Endodermal cell (in vitro differentiated cells): ENCODE results near the gene CRYGD. TPM values are rescaled to one million over a fixed set of nuclear protein-coding genes. Genes with fewer than 3 reads are reported as not detected.

Source experiments
- DNase-seq: peaks from one replicate; pipeline ENCODE4 v3.0.0-alpha.2; 2017
- H3K27ac ChIP-seq: 2 replicates; pipeline ENCODE4 v1.5.1; 2013; ENCODE audit warnings: mild to moderate bottlenecking, low read depth, low read length, moderate library complexity
- H3K27me3 ChIP-seq: 2 replicates; pipeline ENCODE4 v1.6.1; 2013; ENCODE audit warnings: mild to moderate bottlenecking, low read length, moderate library complexity; ENCODE audit not compliant: insufficient read depth, control insufficient read depth, poor library complexity, severe bottlenecking
- H3K36me3 ChIP-seq: 2 replicates; pipeline ENCODE4 v1.7.0; 2013; ENCODE audit warnings: mild to moderate bottlenecking, low read length, moderate library complexity; ENCODE audit not compliant: control insufficient read depth, insufficient read depth
- H3K4me1 ChIP-seq: one replicate; pipeline ENCODE4 v1.7.0; 2013; ENCODE audit warnings: low read length; ENCODE audit not compliant: control insufficient read depth, insufficient read depth
- H3K4me3 ChIP-seq: 2 replicates; pipeline ENCODE4 v1.5.1; 2013; ENCODE audit warnings: mild to moderate bottlenecking, low read length, moderate library complexity
- H3K9ac ChIP-seq: 2 replicates; pipeline ENCODE4 v1.6.1; 2013; ENCODE audit warnings: mild to moderate bottlenecking, low read length, moderate library complexity; ENCODE audit not compliant: poor library complexity, severe bottlenecking; ENCODE audit errors: extremely low read depth
- H3K9me3 ChIP-seq: 2 replicates; pipeline ENCODE4 v1.6.1; 2013; ENCODE audit warnings: mild to moderate bottlenecking, low read length, moderate library complexity; ENCODE audit not compliant: control insufficient read depth
- H3K27ac Mint-ChIP-seq: 2 replicates; pipeline ENCODE4 v1.8.0; 2020; ENCODE audit warnings: mixed read lengths
- H3K27me3 Mint-ChIP-seq: 2 replicates; pipeline ENCODE4 v1.8.0; 2021; ENCODE audit warnings: mild to moderate bottlenecking, mixed read lengths; ENCODE audit not compliant: insufficient read depth
- H3K36me3 Mint-ChIP-seq: 2 replicates; pipeline ENCODE4 v1.8.0; 2020; ENCODE audit warnings: low read depth, mixed read lengths
- H3K4me1 Mint-ChIP-seq: 2 replicates; pipeline ENCODE4 v1.8.0; 2020; ENCODE audit warnings: mixed read lengths
- H3K4me3 Mint-ChIP-seq: 2 replicates; pipeline ENCODE4 v1.8.0; 2020; ENCODE audit warnings: mild to moderate bottlenecking, moderate library complexity, mixed read lengths
- H3K9me3 Mint-ChIP-seq: 2 replicates; pipeline ENCODE4 v1.8.0; 2020; ENCODE audit warnings: mild to moderate bottlenecking, mixed read lengths
- WGBS, 2 experiments: methylation state at CpG; one replicate each; pipeline versions ENCODE4 v1.1.5 to v1.1.7; 2013; ENCODE audit warnings: missing lambda C conversion rate in 2 of 2, mixed read lengths in 1 of 2; ENCODE audit not compliant: insufficient coverage in 1 of 2, insufficient read length in 1 of 2; 5-methylcytosine and 5-hydroxymethylcytosine counted together
- total RNA-seq, 2 donors: library from RNA; stranded (reverse); fragmentation: NEBNext Ultra II Directional in 1 of 2; extraction: Animal tissue kit (Norgen Biotek cat#: 25700) in 1 of 2; gene quantifications; 2 replicates in 1 of 2; 3 replicates in 1 of 2; pipeline ENCODE4 v1.2.1, GENCODE V29; 2021
- TF ChIP-seq, protein P1 (sequence below): fragments of 200-600 bp; sonication (generic); conservative IDR thresholded peaks from 2 replicates; pipeline ENCODE4 v1.5.0; 2021; ENCODE audit warnings: antibody characterized with exemption, mild to moderate bottlenecking

CRYGD gene
- total RNA-seq, 2 donors from 2014 or later: 2.2 TPM; not detected in 1

- 92 to 96% methylated on average over 2 to 4 of the region's 4 CpGs for WGBS, 2 experiments
- Histone ChIP-seq H3K36me3 (no peaks in the 10 kb centered on the region), H3K27ac (no peak overlapping the region), H3K4me3 (no peak overlapping the region), H3K9ac (no peak overlapping the region), H3K4me1 (no peaks in the 10 kb centered on the region), H3K27me3 (no peaks in the 10 kb centered on the region), H3K9me3 (no peaks in the 10 kb centered on the region)
- TF ChIP-seq, protein P1, sequence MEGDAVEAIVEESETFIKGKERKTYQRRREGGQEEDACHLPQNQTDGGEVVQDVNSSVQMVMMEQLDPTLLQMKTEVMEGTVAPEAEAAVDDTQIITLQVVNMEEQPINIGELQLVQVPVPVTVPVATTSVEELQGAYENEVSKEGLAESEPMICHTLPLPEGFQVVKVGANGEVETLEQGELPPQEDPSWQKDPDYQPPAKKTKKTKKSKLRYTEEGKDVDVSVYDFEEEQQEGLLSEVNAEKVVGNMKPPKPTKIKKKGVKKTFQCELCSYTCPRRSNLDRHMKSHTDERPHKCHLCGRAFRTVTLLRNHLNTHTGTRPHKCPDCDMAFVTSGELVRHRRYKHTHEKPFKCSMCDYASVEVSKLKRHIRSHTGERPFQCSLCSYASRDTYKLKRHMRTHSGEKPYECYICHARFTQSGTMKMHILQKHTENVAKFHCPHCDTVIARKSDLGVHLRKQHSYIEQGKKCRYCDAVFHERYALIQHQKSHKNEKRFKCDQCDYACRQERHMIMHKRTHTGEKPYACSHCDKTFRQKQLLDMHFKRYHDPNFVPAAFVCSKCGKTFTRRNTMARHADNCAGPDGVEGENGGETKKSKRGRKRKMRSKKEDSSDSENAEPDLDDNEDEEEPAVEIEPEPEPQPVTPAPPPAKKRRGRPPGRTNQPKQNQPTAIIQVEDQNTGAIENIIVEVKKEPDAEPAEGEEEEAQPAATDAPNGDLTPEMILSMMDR: no peak
- Mint-ChIP-seq H3K4me1 (peaks cover 13% of the 10 kb centered on the region), H3K27me3 (no peaks in the 10 kb centered on the region), H3K9me3 (no peaks in the 10 kb centered on the region), H3K4me3 (no peak overlapping the region), H3K27ac (no peak overlapping the region), H3K36me3 (no peaks in the 10 kb centered on the region)
- DNase-seq: no peak
These were observed 2.8 kb upstream of the CRYGD start for GRCh38 chr2:208127090-208127489.

DNA sequence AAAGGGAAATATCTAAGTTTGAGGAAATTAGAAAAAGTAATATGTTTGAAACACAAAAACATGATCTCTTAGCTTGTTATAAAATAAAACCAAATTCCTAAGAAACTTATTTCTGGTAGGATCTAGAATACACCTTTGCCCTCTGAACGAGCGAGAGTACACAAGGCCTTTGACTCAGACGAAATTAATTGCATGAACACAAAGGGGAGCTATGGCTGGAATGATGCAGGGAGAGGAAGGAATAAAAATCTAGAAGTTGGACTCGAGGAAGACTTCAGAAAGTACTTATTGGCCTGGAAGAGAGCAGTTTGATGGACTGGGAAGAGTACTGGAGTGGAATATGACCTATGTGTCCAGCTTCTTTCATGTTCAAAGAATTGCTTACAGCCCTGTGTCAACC is 927 bp upstream of the CRYGD start:
- DNase-seq: no peak
- no peak overlapping the region for H3K27ac Mint-ChIP-seq
- H3K4me1 Mint-ChIP-seq: peaks cover 7% of the 10 kb centered on the region
- TF ChIP-seq, protein P1: no peak
- H3K36me3 Mint-ChIP-seq: no peaks in the 10 kb centered on the region
- no peak overlapping the region for H3K4me3 Mint-ChIP-seq
- no peaks in the 10 kb centered on the region for H3K9me3 Mint-ChIP-seq
- no peak overlapping the region for H3K27ac ChIP-seq
- no peak overlapping the region for H3K9ac ChIP-seq
- no peaks in the 10 kb centered on the region for H3K4me1 ChIP-seq
- no peaks in the 10 kb centered on the region for H3K36me3 ChIP-seq
- H3K27me3 ChIP-seq: no peaks in the 10 kb centered on the region
- no peak overlapping the region for H3K4me3 ChIP-seq
- no peaks in the 10 kb centered on the region for H3K9me3 ChIP-seq
- WGBS, 2 experiments: 92 to 93% methylated on average over 4 of the region's 4 CpGs
- no peaks in the 10 kb centered on the region for H3K27me3 Mint-ChIP-seq

DNA sequence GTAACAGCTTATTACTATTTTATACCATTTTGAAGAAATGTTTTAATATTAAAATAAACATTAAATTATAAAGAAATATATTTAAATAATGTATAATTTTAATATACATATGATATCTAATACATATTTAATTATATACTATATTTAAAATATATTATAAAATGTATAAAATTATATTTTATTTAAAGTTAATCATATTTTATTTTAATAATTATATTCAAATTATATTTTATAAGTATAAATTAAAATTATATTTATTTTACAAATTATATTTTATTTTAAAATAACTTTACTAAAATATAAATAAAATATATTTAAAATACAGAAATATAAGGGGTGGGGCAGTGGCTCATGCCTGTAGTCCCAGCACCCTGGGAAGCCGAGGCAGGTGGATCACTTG is 2.1 kb downstream of the CRYGD start:
- H3K4me1 ChIP-seq: no peaks in the 10 kb centered on the region
- no peak overlapping the region for H3K4me3 ChIP-seq
- H3K27me3 ChIP-seq: no peaks in the 10 kb centered on the region
- H3K9ac ChIP-seq: no peak overlapping the region
- no peak overlapping the region for H3K27ac Mint-ChIP-seq
- H3K4me1 Mint-ChIP-seq: peaks cover 7% of the 10 kb centered on the region
- no peak overlapping the region for H3K27ac ChIP-seq
- no peaks in the 10 kb centered on the region for H3K36me3 Mint-ChIP-seq
- no peaks in the 10 kb centered on the region for H3K36me3 ChIP-seq
- H3K9me3 ChIP-seq: peaks cover 10% of the 10 kb centered on the region
- no peak for DNase-seq
- H3K4me3 Mint-ChIP-seq: no peak overlapping the region
- no peaks in the 10 kb centered on the region for H3K27me3 Mint-ChIP-seq
- TF ChIP-seq, protein P1: no peak
- 67 to 94% methylated on average over 1 of the region's 1 CpG for WGBS, 2 experiments
- peaks cover 7% of the 10 kb centered on the region for H3K9me3 Mint-ChIP-seq
